ENCODE results near the gene CD36.

DNA sequence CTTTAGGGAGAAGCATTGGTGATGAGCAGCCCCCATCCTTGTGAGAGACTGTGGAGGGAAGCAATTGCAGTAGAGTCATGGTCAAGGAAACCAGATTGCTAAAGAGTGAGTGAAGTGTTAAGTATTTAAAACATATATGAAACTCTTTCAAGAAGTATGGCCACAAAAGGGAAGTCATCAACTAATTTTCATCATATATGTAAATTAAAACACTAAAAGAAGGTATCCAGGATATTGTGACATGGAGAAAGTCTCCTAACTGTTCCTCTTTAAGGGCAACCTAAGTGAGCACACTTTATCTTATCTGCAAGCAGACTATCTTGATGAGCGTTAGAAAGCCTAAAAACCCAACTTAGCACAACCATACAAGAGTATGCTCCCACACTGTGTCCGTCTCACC is 69.7 kb downstream of the CD36 start:
- TF ChIP-seq ZFP41 (tag by site-specific recombination; IDR thresholded peaks at IDR 0.05; ENCODE audit: borderline replicate concordance) (no peak), HOXD13 (CRISPR knock-in tag; IDR thresholded peaks at IDR 0.05; ENCODE audit: borderline replicate concordance) (no peak)
- TF ChIP-seq, protein P1, sequence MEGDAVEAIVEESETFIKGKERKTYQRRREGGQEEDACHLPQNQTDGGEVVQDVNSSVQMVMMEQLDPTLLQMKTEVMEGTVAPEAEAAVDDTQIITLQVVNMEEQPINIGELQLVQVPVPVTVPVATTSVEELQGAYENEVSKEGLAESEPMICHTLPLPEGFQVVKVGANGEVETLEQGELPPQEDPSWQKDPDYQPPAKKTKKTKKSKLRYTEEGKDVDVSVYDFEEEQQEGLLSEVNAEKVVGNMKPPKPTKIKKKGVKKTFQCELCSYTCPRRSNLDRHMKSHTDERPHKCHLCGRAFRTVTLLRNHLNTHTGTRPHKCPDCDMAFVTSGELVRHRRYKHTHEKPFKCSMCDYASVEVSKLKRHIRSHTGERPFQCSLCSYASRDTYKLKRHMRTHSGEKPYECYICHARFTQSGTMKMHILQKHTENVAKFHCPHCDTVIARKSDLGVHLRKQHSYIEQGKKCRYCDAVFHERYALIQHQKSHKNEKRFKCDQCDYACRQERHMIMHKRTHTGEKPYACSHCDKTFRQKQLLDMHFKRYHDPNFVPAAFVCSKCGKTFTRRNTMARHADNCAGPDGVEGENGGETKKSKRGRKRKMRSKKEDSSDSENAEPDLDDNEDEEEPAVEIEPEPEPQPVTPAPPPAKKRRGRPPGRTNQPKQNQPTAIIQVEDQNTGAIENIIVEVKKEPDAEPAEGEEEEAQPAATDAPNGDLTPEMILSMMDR (tag by site-specific recombination; IDR thresholded peaks at IDR 0.05): no peak
